Measurements from ENCODE around the gene SERTAD2.

SERTAD2 gene

DNA sequence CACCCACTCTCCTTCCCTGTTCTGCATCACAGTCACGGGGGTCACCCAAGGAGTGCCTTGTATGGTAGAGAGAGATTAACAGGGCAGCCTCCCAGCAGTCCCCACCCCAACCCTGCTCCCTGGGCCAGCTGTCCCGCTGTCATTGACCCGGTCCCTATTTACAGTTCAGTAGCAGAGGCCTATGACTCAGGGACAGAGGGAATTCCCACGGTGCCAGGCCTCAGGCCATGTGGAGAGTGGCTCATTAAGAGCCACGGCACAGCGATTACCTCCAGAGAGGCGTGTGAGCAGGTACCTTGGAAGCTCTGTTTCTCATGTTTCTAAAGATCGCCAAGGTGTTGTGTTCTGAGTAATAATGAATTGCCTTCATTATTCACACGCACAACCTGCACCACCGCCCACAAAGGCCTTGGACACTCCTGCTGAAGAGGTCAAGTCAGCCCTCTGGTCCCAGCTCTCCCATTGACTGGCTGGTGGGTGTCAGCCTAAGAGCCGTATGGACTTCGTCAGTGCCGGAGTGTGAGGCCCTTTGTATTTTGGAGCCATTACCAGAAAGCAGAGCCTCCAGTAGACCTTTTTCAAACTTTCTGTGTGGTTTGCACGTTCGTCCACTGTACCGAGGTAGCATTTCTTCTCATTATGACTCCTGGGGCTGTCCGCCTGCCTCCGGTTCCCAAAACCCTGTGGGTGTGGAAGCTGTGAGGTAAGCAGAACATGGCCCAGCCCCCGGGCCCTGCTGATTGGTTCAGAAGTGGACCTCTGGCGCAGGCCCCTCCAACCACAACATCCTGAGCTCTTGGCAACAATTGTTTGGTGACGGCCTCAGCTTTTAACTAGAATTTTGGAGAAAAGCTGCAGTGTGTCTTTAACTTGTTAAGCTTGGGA lies 47.0 kb downstream of the SERTAD2 start:
- Histone ChIP-seq H4K12ac (ENCODE audit: low read depth, low read length) (no peak overlapping the region), H3K79me2 (ENCODE audit: control insufficient read depth, insufficient read depth, low read length, poor library complexity) (peaks cover 4% of the 10 kb centered on the region), H4K91ac (ENCODE audit: low read depth, low read length) (peak overlapping the region; percentile 4), H3K27me3 (ENCODE audit: insufficient read depth, low read length) (no peaks in the 10 kb centered on the region), H4K8ac (ENCODE audit: low read depth, low read length) (no peak overlapping the region), H2AK5ac (ENCODE audit: low read length) (no peak overlapping the region), H3K18ac (ENCODE audit: low read length) (no peak overlapping the region), H3K4me3 (ENCODE audit: low read depth, low read length) (no peak overlapping the region), H3K79me1 (ENCODE audit: low read length) (peaks cover 13% of the 10 kb centered on the region), H2BK12ac (ENCODE audit: low read length) (no peak overlapping the region), H2BK5ac (ENCODE audit: low read depth, low read length, poor library complexity) (peak overlapping the region; percentile 5), H3K23ac (ENCODE audit: low read length) (no peak overlapping the region), H3K14ac (ENCODE audit: low read length) (no peak overlapping the region), H3K4me2 (ENCODE audit: low read length) (no peak overlapping the region), H3K9ac (ENCODE audit: low read length) (no peak overlapping the region), H2BK120ac (ENCODE audit: insufficient read depth, low read length, poor library complexity) (no peak overlapping the region), H2AFZ (ENCODE audit: insufficient read depth, low read length, poor library complexity) (no peak overlapping the region), H3K9me3 (ENCODE audit: insufficient read depth, low read depth, low read length) (no peaks in the 10 kb centered on the region), H3K27ac (ENCODE audit: low read depth, low read length) (no peak overlapping the region), H3K4ac (ENCODE audit: low read depth, low read length) (no peak overlapping the region), H3K36me3 (ENCODE audit: control insufficient read depth in 1 of 2, insufficient read depth in 2 of 2, low read length in 2 of 2) (no peaks in the 10 kb centered on the region), H3K4me1 (ENCODE audit: control insufficient read depth in 1 of 2, insufficient read depth in 2 of 2, low read length in 2 of 2) (peaks cover 24 to 28% of the 10 kb centered on the region in 2 experiments)
- peak; percentile 93 to 95 for DNase-seq
- WGBS (ENCODE audit: extremely low coverage, insufficient coverage, insufficient read length), result no CpG with 5 or more reads among the region's 21 CpGs

DNA sequence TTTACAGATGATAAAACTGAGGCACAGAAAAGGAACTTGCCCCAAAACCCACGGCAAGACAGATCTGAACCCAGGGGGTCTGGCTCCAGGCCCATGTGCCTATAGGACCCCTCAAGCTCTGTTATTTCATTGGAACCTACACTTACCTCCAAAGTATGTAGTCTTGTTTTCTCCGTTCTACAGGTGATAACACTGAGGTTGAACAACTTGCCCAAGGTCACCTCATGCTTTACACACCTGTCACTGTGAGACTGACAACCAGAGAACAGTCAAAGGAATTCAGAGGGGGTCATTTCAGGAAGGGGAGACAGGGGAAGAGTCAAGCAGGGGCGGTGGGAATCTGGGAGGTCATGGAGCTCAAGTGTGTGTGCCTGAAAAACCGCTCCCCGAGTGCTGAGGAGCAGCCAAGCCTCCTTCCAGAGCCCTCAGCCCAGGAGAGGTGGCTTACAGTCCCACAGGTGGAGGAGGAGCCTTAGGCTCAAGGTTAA lies 47.7 kb downstream of the SERTAD2 start:
- no peak overlapping the region for H2BK12ac ChIP-seq (ENCODE audit: low read length)
- H4K91ac ChIP-seq (ENCODE audit: low read depth, low read length), result no peak overlapping the region
- H3K27me3 ChIP-seq (ENCODE audit: insufficient read depth, low read length), result no peaks in the 10 kb centered on the region
- H3K9ac ChIP-seq (ENCODE audit: low read length), result no peak overlapping the region
- H3K79me1 ChIP-seq (ENCODE audit: low read length), result peaks cover 13% of the 10 kb centered on the region
- H2AFZ ChIP-seq (ENCODE audit: insufficient read depth, low read length, poor library complexity), result no peak overlapping the region
- H3K4me2 ChIP-seq (ENCODE audit: low read length), result no peak overlapping the region
- DNase-seq, result no peak
- WGBS (ENCODE audit: extremely low coverage, insufficient coverage, insufficient read length), result no CpG with 5 or more reads among the region's 5 CpGs
- H3K18ac ChIP-seq (ENCODE audit: low read length), result no peak overlapping the region
- H3K9me3 ChIP-seq (ENCODE audit: insufficient read depth, low read depth, low read length), result no peaks in the 10 kb centered on the region
- no peak overlapping the region for H2BK5ac ChIP-seq (ENCODE audit: low read depth, low read length, poor library complexity)
- H3K4me3 ChIP-seq (ENCODE audit: low read depth, low read length), result no peak overlapping the region
- H3K4me1 ChIP-seq (ENCODE audit: control insufficient read depth in 1 of 2, insufficient read depth in 2 of 2, low read length in 2 of 2), result peaks cover 24 to 28% of the 10 kb centered on the region in 2 experiments
- H3K23ac ChIP-seq (ENCODE audit: low read length), result no peak overlapping the region
- H4K8ac ChIP-seq (ENCODE audit: low read depth, low read length), result no peak overlapping the region
- H4K12ac ChIP-seq (ENCODE audit: low read depth, low read length), result no peak overlapping the region
- H3K36me3 ChIP-seq (ENCODE audit: control insufficient read depth in 1 of 2, insufficient read depth in 2 of 2, low read length in 2 of 2), result no peaks in the 10 kb centered on the region
- no peak overlapping the region for H3K27ac ChIP-seq (ENCODE audit: low read depth, low read length)
- no peak overlapping the region for H2BK120ac ChIP-seq (ENCODE audit: insufficient read depth, low read length, poor library complexity)
- peaks cover 4% of the 10 kb centered on the region for H3K79me2 ChIP-seq (ENCODE audit: control insufficient read depth, insufficient read depth, low read length, poor library complexity)
- H2AK5ac ChIP-seq (ENCODE audit: low read length), result no peak overlapping the region
- no peak overlapping the region for H3K4ac ChIP-seq (ENCODE audit: low read depth, low read length)
- no peak overlapping the region for H3K14ac ChIP-seq (ENCODE audit: low read length)

DNA sequence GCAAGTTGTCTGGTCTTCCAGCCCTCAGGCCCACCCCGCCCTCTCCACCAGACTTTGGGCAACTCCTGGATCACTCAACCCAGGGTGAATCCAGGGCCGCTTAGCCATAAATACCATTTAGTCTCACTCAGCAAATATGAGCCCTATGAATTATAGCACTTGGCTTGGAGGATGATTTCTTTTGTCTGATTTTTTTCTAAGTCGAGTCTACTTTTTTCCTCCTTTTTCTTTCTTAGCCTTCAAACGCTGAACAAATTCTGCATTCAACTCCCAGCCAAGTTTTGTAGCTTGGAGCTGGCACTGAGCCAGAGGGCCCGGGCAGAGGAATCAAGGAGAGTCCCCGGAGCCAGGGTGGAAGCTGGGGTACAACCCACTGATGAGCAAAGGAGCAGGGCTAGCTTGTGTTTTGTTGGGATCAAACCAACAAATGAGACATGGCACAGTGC lies 48.7 kb downstream of the SERTAD2 start:
- H3K27ac ChIP-seq (ENCODE audit: low read depth, low read length), result no peak overlapping the region
- H2BK120ac ChIP-seq (ENCODE audit: insufficient read depth, low read length, poor library complexity), result no peak overlapping the region
- no CpG with 5 or more reads among the region's 6 CpGs for WGBS (ENCODE audit: extremely low coverage, insufficient coverage, insufficient read length)
- H3K27me3 ChIP-seq (ENCODE audit: insufficient read depth, low read length), result no peaks in the 10 kb centered on the region
- no peak overlapping the region for H4K91ac ChIP-seq (ENCODE audit: low read depth, low read length)
- peaks cover 24 to 28% of the 10 kb centered on the region in 2 experiments for H3K4me1 ChIP-seq (ENCODE audit: control insufficient read depth in 1 of 2, insufficient read depth in 2 of 2, low read length in 2 of 2)
- H2AFZ ChIP-seq (ENCODE audit: insufficient read depth, low read length, poor library complexity), result no peak overlapping the region
- H3K36me3 ChIP-seq (ENCODE audit: control insufficient read depth in 1 of 2, insufficient read depth in 2 of 2, low read length in 2 of 2), result no peaks in the 10 kb centered on the region
- peaks cover 4% of the 10 kb centered on the region for H3K79me2 ChIP-seq (ENCODE audit: control insufficient read depth, insufficient read depth, low read length, poor library complexity)
- H3K14ac ChIP-seq (ENCODE audit: low read length), result no peak overlapping the region
- H2BK12ac ChIP-seq (ENCODE audit: low read length), result no peak overlapping the region
- no peak overlapping the region for H4K12ac ChIP-seq (ENCODE audit: low read depth, low read length)
- H3K4ac ChIP-seq (ENCODE audit: low read depth, low read length), result no peak overlapping the region
- no peak overlapping the region for H3K4me2 ChIP-seq (ENCODE audit: low read length)
- no peak for DNase-seq
- no peaks in the 10 kb centered on the region for H3K9me3 ChIP-seq (ENCODE audit: insufficient read depth, low read depth, low read length)
- H2AK5ac ChIP-seq (ENCODE audit: low read length), result no peak overlapping the region
- peaks cover 13% of the 10 kb centered on the region for H3K79me1 ChIP-seq (ENCODE audit: low read length)
- H3K23ac ChIP-seq (ENCODE audit: low read length), result no peak overlapping the region
- H3K4me3 ChIP-seq (ENCODE audit: low read depth, low read length), result no peak overlapping the region
- H2BK5ac ChIP-seq (ENCODE audit: low read depth, low read length, poor library complexity), result no peak overlapping the region
- no peak overlapping the region for H4K8ac ChIP-seq (ENCODE audit: low read depth, low read length)
- H3K9ac ChIP-seq (ENCODE audit: low read length), result no peak overlapping the region
- H3K18ac ChIP-seq (ENCODE audit: low read length), result no peak overlapping the region

DNA sequence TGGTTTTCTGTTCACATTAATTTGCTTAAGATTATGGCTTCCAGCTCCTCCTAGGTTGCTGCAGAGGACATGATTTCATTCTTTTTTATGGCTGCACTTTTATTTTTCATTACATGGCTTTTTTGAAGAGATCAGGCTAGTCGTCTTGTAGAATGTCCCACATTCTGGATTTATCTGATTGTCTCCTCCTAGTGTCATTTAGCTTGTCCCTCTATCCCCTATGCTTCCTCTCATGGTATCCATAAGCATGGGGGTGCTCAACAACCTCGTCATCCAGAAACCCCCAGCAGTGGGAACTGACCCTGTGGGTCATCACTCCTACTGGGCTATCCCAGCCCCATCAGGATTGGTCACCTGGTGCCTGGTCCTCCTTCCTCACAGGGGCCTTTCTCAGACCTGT lies 49.6 kb downstream of the SERTAD2 start:
- no peak overlapping the region for H4K8ac ChIP-seq (ENCODE audit: low read depth, low read length)
- WGBS (ENCODE audit: extremely low coverage, insufficient coverage, insufficient read length), result no CpG with 5 or more reads among the region's 2 CpGs

More for the DNA sequence above, 49.6 kb downstream of the SERTAD2 start:
- H3K27ac ChIP-seq (ENCODE audit: low read depth, low read length), result no peak overlapping the region
- no peak overlapping the region for H4K12ac ChIP-seq (ENCODE audit: low read depth, low read length)
- H3K9me3 ChIP-seq (ENCODE audit: insufficient read depth, low read depth, low read length), result no peaks in the 10 kb centered on the region
- H3K79me1 ChIP-seq (ENCODE audit: low read length), result peaks cover 9% of the 10 kb centered on the region
- H2BK12ac ChIP-seq (ENCODE audit: low read length), result no peak overlapping the region
- no peak overlapping the region for H2AFZ ChIP-seq (ENCODE audit: insufficient read depth, low read length, poor library complexity)
- no peak overlapping the region for H3K4me2 ChIP-seq (ENCODE audit: low read length)
- H2AK5ac ChIP-seq (ENCODE audit: low read length), result no peak overlapping the region
- H3K4me3 ChIP-seq (ENCODE audit: low read depth, low read length), result no peak overlapping the region
- no peaks in the 10 kb centered on the region for H3K36me3 ChIP-seq (ENCODE audit: control insufficient read depth in 1 of 2, insufficient read depth in 2 of 2, low read length in 2 of 2)
- H3K4ac ChIP-seq (ENCODE audit: low read depth, low read length), result no peak overlapping the region
- no peak overlapping the region for H3K14ac ChIP-seq (ENCODE audit: low read length)
- H3K18ac ChIP-seq (ENCODE audit: low read length), result no peak overlapping the region
- H3K4me1 ChIP-seq (ENCODE audit: control insufficient read depth in 1 of 2, insufficient read depth in 2 of 2, low read length in 2 of 2), result peaks cover 24 to 29% of the 10 kb centered on the region in 2 experiments
- H2BK5ac ChIP-seq (ENCODE audit: low read depth, low read length, poor library complexity), result no peak overlapping the region
- H4K91ac ChIP-seq (ENCODE audit: low read depth, low read length), result no peak overlapping the region
- H3K79me2 ChIP-seq (ENCODE audit: control insufficient read depth, insufficient read depth, low read length, poor library complexity), result peaks cover 2% of the 10 kb centered on the region
- no peak for DNase-seq
- H3K23ac ChIP-seq (ENCODE audit: low read length), result no peak overlapping the region
- no peak overlapping the region for H2BK120ac ChIP-seq (ENCODE audit: insufficient read depth, low read length, poor library complexity)
- H3K27me3 ChIP-seq (ENCODE audit: insufficient read depth, low read length), result no peaks in the 10 kb centered on the region
- no peak overlapping the region for H3K9ac ChIP-seq (ENCODE audit: low read length)

Data from trophoblast cell (in vitro differentiated cells and primary cell).